ENCODE measurements around the gene ATP5PO. TPM values are rescaled to one million over a fixed set of nuclear protein-coding genes. Genes with fewer than 3 reads are reported as not detected.
"Not testable (repeated sequence)": the region's sequence is repeated elsewhere in the genome, so short reads cannot be mapped to it uniquely, and the experiment has no call there.

Gene ATP5PO
- total RNA-seq, 2 experiments from 2014 or later, result 234 to 241 TPM

DNA sequence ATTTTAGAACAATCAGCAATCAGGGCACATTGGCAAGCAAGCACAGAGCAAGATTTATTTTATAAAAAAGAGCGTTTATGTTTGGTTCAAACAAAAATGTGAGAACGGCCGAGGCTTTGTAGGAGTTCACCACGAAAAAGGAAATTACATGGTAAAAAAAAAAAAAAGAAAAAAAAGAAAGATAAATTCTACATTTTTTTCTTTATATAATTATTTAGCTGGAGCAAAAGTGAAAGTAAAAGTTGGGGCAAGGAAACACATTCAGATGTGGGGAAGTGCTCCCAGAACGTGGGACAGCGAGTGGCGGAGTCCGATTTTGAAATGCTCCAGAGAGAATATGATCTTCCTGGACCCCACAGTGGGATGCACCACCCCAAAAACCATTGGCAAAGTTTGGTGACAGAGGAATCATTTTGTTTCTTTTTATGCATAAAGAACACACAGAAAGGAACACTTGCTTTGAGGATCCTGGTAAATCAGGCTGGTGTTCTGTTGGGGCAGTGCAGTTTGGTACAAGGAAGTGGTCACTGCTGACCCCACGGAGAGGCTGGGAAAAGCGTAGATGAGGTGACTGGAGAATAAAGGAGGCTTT is 16.3 kb upstream of the ATP5PO start:
- H3K4me3 Mint-ChIP-seq, result peak overlapping the region; percentile 91
- peak overlapping the region; percentile 99 for H3K27ac Mint-ChIP-seq
- ATAC-seq, result no peak
- H3K36me3 Mint-ChIP-seq (ENCODE audit: low read depth), result peaks cover 20% of the 10 kb centered on the region
- POLR2A ChIA-PET, result interaction anchor here (0.6 to 10.4 kb wide), 4 partner anchors 10 to 43 kb away, joined by 3 to 160 read pairs (median 42); no protein-coding TSS in a partner anchor
- H3K9me3 Mint-ChIP-seq, result no peaks in the 10 kb centered on the region
- CTCF ChIA-PET, result interaction anchor here (0.8 to 4.0 kb wide), 5 partner anchors 8 to 144 kb away, joined by 3 to 31 read pairs (median 13); no protein-coding TSS in a partner anchor
- TF ChIP-seq, protein P1, sequence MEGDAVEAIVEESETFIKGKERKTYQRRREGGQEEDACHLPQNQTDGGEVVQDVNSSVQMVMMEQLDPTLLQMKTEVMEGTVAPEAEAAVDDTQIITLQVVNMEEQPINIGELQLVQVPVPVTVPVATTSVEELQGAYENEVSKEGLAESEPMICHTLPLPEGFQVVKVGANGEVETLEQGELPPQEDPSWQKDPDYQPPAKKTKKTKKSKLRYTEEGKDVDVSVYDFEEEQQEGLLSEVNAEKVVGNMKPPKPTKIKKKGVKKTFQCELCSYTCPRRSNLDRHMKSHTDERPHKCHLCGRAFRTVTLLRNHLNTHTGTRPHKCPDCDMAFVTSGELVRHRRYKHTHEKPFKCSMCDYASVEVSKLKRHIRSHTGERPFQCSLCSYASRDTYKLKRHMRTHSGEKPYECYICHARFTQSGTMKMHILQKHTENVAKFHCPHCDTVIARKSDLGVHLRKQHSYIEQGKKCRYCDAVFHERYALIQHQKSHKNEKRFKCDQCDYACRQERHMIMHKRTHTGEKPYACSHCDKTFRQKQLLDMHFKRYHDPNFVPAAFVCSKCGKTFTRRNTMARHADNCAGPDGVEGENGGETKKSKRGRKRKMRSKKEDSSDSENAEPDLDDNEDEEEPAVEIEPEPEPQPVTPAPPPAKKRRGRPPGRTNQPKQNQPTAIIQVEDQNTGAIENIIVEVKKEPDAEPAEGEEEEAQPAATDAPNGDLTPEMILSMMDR (IDR thresholded peaks at IDR 0.05), result no peak
- DNase-seq, result no peak
- intact Hi-C loops (cut with micrococcal nuclease), result loop anchor here (2.0 to 5.0 kb wide), 2 partner anchors 17 to 45 kb away; no protein-coding TSS in a partner anchor
- H3K4me1 Mint-ChIP-seq (ENCODE audit: low read depth), result peaks cover 33% of the 10 kb centered on the region
- no peaks in the 10 kb centered on the region for H3K27me3 Mint-ChIP-seq

DNA sequence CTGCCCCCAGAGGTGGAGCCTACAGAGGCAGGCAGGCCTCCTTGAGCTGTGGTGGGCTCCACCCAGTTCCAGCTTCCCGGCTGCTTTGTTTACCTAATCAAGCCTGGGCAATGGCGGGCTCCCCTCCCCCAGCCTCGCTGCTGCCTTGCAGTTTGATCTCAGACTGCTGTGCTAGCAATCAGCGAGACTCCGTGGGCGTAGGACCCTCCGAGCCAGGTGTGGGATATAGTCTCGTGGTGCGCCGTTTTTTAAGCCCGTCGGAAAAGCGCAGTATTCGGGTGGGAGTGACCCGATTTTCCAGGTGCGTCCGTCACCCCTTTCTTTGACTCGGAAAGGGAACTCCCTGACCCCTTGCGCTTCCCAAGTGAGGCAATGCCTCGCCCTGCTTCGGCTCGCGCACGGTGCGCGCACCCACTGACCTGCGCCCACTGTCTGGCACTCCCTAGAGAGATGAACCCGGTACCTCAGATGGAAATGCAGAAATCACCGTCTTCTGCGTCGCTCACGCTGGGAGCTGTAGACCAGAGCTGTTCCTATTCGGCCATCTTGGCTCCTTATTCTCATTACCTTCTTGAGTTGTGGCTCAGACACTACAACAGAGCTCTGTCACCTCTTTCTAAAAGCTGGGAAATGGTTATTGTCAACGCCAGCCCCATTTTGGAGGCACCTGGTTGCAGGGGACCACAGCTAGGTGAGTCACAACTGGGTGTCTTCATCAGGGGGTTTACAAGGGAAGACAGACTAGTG is 15.6 kb upstream of the ATP5PO start:
- Mint-ChIP-seq H3K4me1 (ENCODE audit: low read depth) (peaks cover 27% of the 10 kb centered on the region), H3K36me3 (ENCODE audit: low read depth) (peaks cover 14% of the 10 kb centered on the region), H3K27ac (peak overlapping the region; percentile 99), H3K4me3 (peak overlapping the region; percentile 91)
- intact Hi-C loops (cut with micrococcal nuclease), result loop anchor here (2.0 to 5.0 kb wide), 2 partner anchors 18 to 46 kb away; no protein-coding TSS in a partner anchor
- not testable (repeated sequence) for H3K27me3 Mint-ChIP-seq, H3K9me3 Mint-ChIP-seq
- DNase-seq (peak; percentile 82), ATAC-seq (peak; percentile 93)
- ChIA-PET CTCF (interaction anchor here (0.6 to 4.0 kb wide), 5 partner anchors 11 to 144 kb away, joined by 3 to 31 read pairs (median 4); no protein-coding TSS in a partner anchor), POLR2A (interaction anchor here (3.8 to 10.4 kb wide), 3 partner anchors 11 to 44 kb away, joined by 19 to 160 read pairs (median 66); no protein-coding TSS in a partner anchor)

DNA sequence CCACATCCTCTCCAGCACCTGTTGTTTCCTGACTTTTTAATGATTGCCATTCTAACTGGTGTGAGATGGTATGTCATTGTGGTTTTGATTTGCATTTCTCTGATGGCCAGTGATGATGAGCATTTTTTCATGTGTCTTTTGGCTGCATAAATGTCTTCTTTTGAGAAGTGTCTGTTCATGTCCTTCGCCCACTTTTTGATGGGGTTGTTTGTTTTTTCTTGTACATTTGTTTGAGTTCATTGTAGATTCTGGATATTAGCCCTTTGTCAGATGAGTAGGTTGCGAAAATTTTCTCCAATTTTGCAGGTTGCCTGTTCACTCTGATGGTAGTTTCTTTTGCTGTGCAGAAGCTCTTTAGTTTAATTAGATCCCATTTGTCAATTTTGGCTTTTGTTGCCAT is 10.6 kb upstream of the ATP5PO start:
- ATAC-seq; H3K36me3 Mint-ChIP-seq (ENCODE audit: low read depth); DNase-seq; H3K27ac Mint-ChIP-seq; H3K4me1 Mint-ChIP-seq (ENCODE audit: low read depth); H3K9me3 Mint-ChIP-seq; H3K4me3 Mint-ChIP-seq; CTCF ChIA-PET; POLR2A ChIA-PET; H3K27me3 Mint-ChIP-seq: not testable (repeated sequence)
- intact Hi-C loops (cut with micrococcal nuclease), result loop anchor here (10.0 kb wide), 1 partner anchor 319 kb away; no protein-coding TSS in a partner anchor

DNA sequence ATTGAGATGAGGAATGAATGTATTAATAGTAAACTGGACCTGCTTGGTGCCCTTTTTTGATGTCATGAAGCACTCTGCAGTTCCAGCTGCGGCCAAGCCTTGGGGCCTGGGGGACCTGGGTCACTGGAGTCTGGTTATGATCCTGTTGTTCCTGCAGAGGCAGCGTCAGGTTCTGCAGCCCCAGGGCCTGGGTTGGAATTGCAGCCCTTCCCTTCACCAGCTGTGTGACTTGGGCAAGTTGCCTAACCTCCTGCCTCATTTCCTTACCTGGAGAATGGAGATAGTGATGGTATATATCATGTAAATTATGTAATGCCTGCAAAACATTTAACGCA is 9.1 kb upstream of the ATP5PO start:
- peak overlapping the region; percentile 7 for H3K27ac Mint-ChIP-seq
- intact Hi-C loops (cut with micrococcal nuclease), result loop anchor here (2.0 to 10.0 kb wide), 2 partner anchors 320 to 424 kb away; no protein-coding TSS in a partner anchor
- H3K36me3 Mint-ChIP-seq (ENCODE audit: low read depth), result no peaks in the 10 kb centered on the region
- CTCF ChIA-PET, result interaction anchor here (0.7 to 4.3 kb wide), 89 partner anchors 8 to 707 kb away, joined by 3 to 216 read pairs (median 5); partner anchors contain the start of genes ATP5PO, KCNE2, MRPS6 and SLC5A3
- peaks cover 8% of the 10 kb centered on the region for H3K4me1 Mint-ChIP-seq (ENCODE audit: low read depth)
- TF ChIP-seq, protein P1 (IDR thresholded peaks at IDR 0.05), result no peak
- DNase-seq (no peak), ATAC-seq (no peak)
- no peaks in the 10 kb centered on the region for H3K27me3 Mint-ChIP-seq
- H3K4me3 Mint-ChIP-seq, result no peak overlapping the region
- POLR2A ChIA-PET, result interaction anchor here (1.0 to 2.4 kb wide), 4 partner anchors 14 to 423 kb away, joined by 3 to 17 read pairs (median 8); no protein-coding TSS in a partner anchor
- H3K9me3 Mint-ChIP-seq, result no peaks in the 10 kb centered on the region

DNA sequence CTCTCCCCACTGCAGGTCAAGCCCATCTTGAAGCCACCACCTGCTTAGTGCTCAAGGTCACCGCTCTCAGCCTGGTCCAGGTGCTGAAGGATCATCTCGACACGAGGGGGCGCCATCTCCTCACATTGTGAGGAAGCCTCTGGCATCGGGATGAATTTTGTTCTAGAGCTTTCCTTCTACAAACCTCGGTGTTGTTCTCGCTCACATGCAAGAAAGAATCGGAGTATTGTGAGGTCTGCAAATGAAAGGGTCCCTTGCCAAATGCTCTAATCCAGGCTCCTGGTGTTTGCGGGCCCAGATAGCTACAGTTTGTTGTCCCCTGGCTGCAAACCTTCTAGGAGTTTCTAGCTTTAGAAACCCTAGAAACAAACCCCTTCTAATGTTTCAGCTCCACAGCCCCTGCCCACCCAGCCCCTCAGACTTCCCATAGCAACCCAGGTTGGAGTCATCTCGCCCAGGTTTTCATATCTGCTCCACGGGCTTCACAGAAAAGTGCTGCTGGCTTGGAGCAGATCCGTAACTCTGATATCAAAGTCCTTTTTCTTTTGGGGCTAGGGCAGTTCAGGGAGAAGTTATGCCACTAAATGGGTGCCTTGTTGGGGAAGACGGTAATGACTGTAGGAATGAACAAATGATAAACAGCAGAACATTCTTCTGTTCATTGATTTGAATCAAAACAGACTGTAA is 8.6 kb upstream of the ATP5PO start:
- H3K36me3 Mint-ChIP-seq (ENCODE audit: low read depth), result no peaks in the 10 kb centered on the region
- DNase-seq (peak; percentile 95), ATAC-seq (peak; percentile 98)
- CTCF ChIA-PET, result interaction anchor here (0.6 to 4.3 kb wide), 99 partner anchors 9 to 707 kb away, joined by 3 to 216 read pairs (median 5); partner anchors contain the start of genes ATP5PO, KCNE2, MRPS6 and SLC5A3
- H3K4me3 Mint-ChIP-seq, result no peak overlapping the region
- H3K9me3 Mint-ChIP-seq, result no peaks in the 10 kb centered on the region
- POLR2A ChIA-PET, result interaction anchor here (0.8 to 2.4 kb wide), 5 partner anchors 24 to 424 kb away, joined by 3 to 17 read pairs (median 4); no protein-coding TSS in a partner anchor
- intact Hi-C loops (cut with micrococcal nuclease), result loop anchor here (2.0 to 10.0 kb wide), 2 partner anchors 321 to 425 kb away; no protein-coding TSS in a partner anchor
- peaks cover 8% of the 10 kb centered on the region for H3K4me1 Mint-ChIP-seq (ENCODE audit: low read depth)
- H3K27me3 Mint-ChIP-seq, result no peaks in the 10 kb centered on the region
- TF ChIP-seq, protein P1 (IDR thresholded peaks at IDR 0.05), result peak; percentile 90
- peak overlapping the region; percentile 46 for H3K27ac Mint-ChIP-seq
